HG02884 (cell line): ENCODE results near the gene ELP1.
"Not testable (repeated sequence)": the region's sequence is repeated elsewhere in the genome, so short reads cannot be mapped to it uniquely, and the experiment has no call there.

Source experiments
- ATAC-seq: cut with Tn5 transposase; IDR thresholded peaks from one replicate; pipeline ENCODE4 v1.9.1; 2021; ENCODE audit warnings: mild to moderate bottlenecking, moderate library complexity; ENCODE audit not compliant: unreplicated experiment

The ELP1 gene

DNA sequence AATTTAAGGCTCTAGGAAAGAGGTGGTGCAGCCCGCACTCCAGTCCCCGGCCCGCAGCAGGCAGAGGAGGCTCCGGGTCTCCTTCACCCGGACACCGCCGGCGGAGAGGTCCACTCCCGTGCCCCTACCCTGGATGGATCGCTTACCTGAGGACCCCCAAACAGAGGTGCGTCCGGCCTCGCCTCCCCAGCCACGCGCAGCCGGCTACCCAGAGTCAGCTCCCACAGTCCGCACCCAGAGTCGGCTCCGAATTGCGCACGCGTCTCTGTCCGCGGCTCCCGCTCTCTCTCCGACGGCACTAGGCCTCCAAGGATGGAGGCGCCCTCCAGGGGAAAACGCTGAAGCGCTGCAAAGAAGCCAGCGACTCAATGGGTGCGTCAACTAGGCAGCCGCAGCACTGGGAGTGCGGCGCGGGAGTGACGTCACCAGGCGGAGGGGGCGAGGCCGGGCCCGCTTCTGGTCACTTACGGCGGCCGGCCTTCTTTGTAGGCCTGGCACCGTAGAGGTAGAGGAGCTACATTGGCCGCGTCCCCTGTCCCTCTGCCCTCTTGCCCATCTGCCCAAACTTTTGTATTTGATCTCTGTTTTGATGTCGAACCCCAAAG lies at the start of gene ELP1:
TSS of gene ELP1 (minus strand) at position 407 of the 605 bp plus-strand sequence. CDS start 2,978 bp downstream, outside the sequence.
- ATAC-seq: peak; percentile 84

DNA sequence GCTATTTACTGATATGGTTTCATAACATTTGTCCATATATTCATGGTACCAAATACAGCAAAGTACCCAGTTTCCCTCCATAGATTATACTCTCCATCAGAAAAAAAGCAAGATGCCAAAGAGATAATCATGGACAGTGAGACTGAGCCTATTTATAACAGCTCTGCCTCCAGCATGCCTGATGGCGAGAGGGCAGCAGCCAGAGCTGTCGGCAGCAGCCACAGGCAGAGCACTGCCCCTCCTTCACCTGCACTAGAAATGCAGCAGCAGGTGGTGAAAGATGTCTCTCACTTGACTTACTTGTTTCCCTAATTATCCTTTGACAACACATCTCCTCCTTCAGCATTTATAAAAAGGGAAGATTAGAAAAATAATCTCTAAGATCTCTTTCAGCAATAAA lies 47.0 kb upstream of the ELP1 start:
- ATAC-seq: no peak

DNA sequence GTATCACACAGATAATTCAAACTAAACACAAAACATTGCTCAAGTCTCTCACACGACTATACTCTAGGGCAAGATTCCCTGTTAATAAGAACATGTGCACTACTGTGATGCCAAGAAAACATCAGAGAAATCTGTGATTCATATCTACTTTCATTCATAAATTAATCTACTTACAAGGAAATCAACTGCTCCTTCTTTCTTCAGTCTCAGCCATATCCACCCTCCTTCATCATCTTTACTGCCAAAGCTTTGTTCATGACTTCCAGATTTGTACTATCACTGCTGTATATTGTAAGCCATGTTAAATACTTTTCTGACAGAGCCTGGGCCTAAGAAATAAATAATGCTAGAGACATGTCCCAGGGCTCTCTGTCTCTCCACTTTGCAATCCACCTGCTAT lies 44.3 kb upstream of the ELP1 start:
- ATAC-seq: no peak

GRCh38 chr9:108973895-108974294 lies 40.0 kb upstream of the ELP1 start:
- ATAC-seq: no peak

GRCh38 chr9:108972626-108973209 lies 38.8 kb upstream of the ELP1 start:
- ATAC-seq: no peak

GRCh38 chr9:108972186-108972585 lies 38.3 kb upstream of the ELP1 start:
- no peak for ATAC-seq

GRCh38 chr9:108971392-108971791 lies 37.5 kb upstream of the ELP1 start:
- not testable (repeated sequence) for ATAC-seq

- no peak for ATAC-seq
Measured at GRCh38 chr9:108967916-108968315, 34.0 kb upstream of the ELP1 start.

GRCh38 chr9:108963459-108964143 lies 29.7 kb upstream of the ELP1 start:
- no peak for ATAC-seq

DNA sequence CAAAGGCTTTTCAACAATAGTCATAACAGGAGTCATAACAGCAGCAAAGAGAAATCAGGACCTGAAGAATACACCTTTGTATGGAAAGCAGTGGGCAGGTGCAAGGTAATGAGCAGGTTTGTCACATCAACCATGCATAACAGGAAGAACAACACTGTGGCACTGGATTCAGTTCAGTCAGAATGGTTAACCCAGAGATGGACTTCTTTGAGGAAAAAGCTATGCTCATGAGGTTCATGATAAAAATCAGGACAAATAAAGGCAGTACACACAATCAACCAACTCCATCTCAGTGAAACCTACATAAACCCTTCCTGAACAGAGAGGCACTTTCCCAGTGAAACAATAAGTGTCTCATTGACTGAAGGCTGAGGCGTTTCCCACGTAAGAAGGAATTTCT lies 27.2 kb upstream of the ELP1 start:
- ATAC-seq: no peak

GRCh38 chr9:108960331-108960730 lies 26.4 kb upstream of the ELP1 start:
- no peak for ATAC-seq

- no peak for ATAC-seq
Measured at GRCh38 chr9:108956631-108957026, 22.7 kb upstream of the ELP1 start.

- ATAC-seq: no peak
Measured at GRCh38 chr9:108956022-108956630, 22.2 kb upstream of the ELP1 start.

DNA sequence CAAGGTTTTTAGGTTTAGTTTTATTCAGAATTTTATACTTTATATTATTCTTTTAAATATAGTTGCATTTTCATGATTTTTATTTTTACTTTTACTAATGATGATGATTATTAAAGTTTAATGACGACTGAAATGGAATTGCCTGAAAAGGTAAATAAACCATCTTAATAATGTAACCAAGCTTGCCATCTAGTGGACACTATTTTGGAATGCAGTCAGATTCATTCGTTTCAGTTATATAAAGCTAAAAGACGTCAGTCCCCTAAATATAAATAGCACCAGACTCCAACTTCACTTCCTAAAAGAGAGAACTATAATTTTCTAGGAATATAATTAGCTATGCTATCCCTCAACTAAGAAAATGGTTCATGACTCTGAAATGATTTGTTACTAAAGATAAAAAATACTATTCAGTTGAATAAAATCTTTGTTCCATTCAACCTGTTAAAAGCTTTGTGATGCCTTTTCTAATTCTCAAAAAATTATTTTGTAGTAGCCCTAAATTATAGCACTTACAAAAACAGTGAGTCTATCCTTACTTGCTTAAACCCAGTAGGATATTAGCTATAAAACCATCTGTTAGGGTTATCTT lies 20.2 kb upstream of the ELP1 start:
- ATAC-seq: no peak

- ATAC-seq: no peak
Measured at GRCh38 chr9:108951578-108951977, 17.7 kb upstream of the ELP1 start.

- no peak for ATAC-seq
Measured at GRCh38 chr9:108950168-108950567, 16.2 kb upstream of the ELP1 start.

DNA sequence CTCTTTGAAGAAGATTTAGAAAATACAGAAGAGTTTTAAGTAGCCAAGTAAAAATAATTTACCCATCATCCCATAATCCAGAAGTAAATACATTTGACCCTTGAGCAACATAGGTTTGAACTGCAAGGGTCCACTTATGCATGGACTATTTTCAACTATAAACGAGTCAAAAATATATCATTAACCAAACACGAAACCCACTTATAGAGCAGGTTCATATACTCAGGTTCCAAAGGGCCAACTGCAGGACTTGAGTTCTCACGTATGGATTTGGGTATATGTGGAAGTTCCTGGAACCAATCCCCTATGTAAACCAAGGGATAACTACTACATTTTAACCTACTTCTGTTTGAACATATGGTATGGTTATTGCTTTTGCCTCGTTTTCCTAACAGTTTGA lies 6.1 kb upstream of the ELP1 start:
- no peak for ATAC-seq

- no peak for ATAC-seq
Measured at GRCh38 chr9:108937561-108938305, 3.8 kb upstream of the ELP1 start.

DNA sequence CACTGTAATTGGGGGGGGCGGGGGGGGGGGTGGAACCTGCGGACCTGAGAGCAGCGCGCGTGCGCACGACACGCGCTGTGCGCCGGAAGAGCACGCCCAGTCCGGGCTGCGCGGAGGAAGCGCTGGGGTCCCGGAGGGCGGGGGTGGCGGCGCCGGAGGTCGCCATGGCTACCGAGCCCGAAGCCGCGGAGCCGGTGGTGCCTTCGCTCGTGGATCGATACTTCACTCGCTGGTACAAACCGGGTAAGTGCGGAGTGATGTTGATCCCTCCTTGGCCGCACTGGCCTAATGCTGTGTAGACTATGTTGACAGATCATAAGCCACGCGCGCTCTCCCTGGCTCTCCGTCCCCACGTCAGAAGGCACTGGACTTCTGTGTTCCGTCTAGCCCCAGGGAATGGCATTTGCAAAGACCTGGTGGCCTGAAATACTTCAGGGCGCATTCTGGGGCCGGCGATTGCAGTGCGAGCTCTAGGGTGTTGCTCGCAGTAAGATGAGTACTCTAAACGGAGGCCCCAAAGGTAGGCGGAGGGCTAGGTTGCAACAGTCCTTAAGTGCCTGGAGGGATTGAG lies 484 bp upstream of the ELP1 start, which contains the start of gene ABITRAM:
TSS of gene ABITRAM (plus strand) at position 78 of the 571 bp plus-strand sequence. CDS start at position 165, 87 bp downstream.
- peak; percentile 73 for ATAC-seq

GRCh38 chr9:108933231-108933717 lies 650 bp downstream of the ELP1 start:
- no peak for ATAC-seq
